ENCODE measurements around the gene POC1A.
A peak's percentile ranks its signal among the peaks of the same experiment; 100 is the strongest.

POC1A gene

DNA sequence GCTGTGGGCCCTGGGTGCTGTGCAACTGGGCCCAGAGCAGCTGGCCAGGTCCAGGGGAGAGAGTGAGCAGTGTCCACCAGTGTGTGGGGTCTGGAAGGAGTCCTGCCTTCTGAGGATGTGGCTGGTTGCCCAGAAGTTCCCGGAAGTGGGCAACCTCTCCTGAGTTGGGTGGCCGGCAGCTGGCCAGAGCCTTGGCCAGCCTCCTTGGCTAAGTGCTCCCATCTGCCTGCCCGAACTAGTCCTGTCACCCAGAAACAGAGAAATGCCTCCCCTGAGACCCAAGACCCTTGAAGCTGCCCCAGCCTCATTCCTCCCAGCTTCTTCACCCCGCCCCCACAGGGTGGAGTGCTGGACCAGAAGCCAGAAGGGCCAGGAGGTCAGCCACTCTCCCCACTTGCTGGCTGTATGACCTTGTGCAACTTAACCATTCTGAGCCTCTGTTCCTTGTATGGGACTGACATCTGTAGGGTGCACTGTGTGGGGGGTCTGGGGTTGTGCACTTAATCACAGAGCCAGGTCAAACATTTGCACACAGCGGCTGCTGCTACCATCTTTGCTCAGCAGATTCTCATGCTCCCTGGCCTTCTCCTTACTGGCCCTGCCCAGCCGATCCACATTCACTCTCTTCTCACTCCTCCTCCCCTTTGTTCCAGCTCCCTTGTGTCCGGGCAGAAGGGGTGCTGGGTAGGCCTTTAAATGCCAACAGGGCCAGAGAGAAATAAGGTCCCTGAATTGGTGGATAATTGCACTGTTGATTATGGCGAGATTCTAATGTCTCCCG, 36.3 kb upstream of the POC1A start:
- peak overlapping the region; percentile 50 for H3K27ac ChIP-seq

DNA sequence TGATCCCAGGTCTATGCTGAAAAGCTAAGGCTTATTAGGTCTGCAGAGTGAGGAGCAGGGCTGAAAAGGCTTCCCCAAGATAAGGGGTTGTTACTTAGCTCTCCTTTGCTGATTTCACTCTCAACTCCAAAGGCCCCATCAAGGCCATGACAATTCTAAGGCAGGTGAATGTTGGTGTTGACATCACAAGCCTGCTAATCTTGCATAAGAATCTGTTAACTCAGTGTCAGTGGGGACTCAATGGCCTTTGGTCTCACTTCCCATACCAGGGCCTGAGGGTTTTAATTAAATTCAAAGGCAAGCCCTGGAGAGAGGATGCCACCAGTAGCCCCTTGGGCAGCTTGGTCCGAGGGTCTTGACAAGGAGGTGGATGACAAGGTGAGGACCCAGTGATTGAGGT, 34.3 kb upstream of the POC1A start:
- TF ChIP-seq ZFX (IDR thresholded peaks at IDR 0.05), result no peak
- TF ChIP-seq, protein P1, sequence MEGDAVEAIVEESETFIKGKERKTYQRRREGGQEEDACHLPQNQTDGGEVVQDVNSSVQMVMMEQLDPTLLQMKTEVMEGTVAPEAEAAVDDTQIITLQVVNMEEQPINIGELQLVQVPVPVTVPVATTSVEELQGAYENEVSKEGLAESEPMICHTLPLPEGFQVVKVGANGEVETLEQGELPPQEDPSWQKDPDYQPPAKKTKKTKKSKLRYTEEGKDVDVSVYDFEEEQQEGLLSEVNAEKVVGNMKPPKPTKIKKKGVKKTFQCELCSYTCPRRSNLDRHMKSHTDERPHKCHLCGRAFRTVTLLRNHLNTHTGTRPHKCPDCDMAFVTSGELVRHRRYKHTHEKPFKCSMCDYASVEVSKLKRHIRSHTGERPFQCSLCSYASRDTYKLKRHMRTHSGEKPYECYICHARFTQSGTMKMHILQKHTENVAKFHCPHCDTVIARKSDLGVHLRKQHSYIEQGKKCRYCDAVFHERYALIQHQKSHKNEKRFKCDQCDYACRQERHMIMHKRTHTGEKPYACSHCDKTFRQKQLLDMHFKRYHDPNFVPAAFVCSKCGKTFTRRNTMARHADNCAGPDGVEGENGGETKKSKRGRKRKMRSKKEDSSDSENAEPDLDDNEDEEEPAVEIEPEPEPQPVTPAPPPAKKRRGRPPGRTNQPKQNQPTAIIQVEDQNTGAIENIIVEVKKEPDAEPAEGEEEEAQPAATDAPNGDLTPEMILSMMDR (conservative IDR thresholded peaks at IDR 0.05), result no peak
- no peak overlapping the region for H3K27ac ChIP-seq

More for the DNA sequence above, 36.3 kb upstream of the POC1A start:
- no peak for TF ChIP-seq ZFX (IDR thresholded peaks at IDR 0.05)
- TF ChIP-seq, protein P1 (conservative IDR thresholded peaks at IDR 0.05), result no peak

DNA sequence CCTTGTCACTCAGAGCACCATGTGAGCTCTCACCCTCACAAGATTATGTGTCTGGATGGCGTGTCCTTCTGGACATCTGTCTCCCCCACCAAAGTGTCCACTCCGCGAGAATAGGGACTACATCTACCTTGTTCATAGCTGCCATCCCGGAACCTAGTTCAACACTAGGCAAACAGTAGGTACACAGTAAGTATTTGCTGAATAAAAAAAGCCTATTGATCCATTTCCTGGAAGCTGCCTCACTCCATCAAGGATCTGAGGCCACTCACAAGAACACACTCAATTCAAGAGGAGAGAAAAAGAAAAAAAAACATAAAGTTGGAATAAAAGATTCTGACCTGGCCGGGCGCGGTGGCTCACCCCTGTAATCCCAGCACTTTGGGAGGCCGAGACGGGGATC, 32.5 kb upstream of the POC1A start:
- no peak overlapping the region for H3K27ac ChIP-seq
- TF ChIP-seq, protein P1 (conservative IDR thresholded peaks at IDR 0.05), result no peak
- TF ChIP-seq ZFX (IDR thresholded peaks at IDR 0.05), result no peak

DNA sequence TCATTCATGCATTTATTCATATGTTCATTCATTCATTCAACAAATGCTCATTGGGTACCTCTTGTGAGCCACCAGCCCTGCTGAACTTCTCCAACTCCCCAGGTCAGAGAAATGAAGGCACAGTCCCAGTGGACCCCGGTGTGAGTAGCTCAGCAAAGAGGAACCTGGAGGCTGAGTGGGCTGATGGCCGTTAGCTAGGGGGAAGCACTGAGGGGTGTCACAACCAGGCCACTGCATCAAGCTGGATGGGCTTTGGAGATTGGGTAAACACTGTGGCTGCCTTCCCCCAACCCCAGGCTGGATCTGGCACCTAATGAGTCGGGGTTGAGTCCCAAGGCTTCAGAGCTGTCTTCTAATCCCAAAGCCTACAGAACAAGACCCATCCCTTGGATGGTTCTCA, 31.6 kb upstream of the POC1A start:
- H3K27ac ChIP-seq, result no peak overlapping the region
- TF ChIP-seq ZFX (IDR thresholded peaks at IDR 0.05), result no peak
- TF ChIP-seq, protein P1 (conservative IDR thresholded peaks at IDR 0.05), result no peak

DNA sequence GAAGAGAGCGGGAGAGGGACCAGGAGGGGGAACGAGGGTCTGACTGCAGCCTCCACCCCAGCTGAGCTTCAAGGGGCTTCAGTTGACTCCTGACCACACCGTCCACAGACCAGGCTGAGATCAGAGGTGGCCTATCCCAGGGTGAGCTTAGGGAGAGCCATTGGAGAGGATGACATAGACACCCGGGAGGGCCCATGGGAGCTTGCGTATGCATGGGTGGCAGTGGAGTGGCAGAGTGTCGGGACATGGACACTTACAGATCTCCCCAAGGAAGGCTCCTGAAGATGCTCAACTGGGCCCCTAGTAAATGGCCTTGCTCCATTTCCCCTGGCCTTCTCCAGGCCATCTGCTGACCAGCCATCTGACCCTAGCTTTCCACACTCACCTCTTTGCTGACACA, 31.1 kb upstream of the POC1A start:
- no peak for TF ChIP-seq ZFX (IDR thresholded peaks at IDR 0.05)
- TF ChIP-seq, protein P1 (conservative IDR thresholded peaks at IDR 0.05), result no peak
- H3K27ac ChIP-seq, result no peak overlapping the region

DNA sequence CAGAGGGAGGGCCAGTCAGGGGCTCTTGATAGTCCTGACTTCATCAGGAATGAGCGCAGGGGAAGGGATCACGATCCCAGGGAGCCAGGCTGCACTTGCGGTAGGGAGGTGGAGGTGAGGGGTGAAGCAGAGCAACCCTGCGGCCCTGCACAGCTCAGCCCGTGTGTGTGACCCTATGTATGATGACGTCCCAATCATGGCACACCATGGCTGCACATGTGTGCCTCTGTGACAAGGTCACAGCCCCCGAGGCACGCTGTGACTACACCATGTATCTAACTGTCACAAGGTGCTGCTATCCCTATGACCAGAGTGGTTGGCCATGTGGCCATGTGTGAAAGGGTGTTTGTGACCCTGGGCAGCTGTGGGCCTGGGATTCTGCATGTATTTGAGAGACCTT, 30.5 kb upstream of the POC1A start:
- no peak overlapping the region for H3K27ac ChIP-seq
- TF ChIP-seq, protein P1 (conservative IDR thresholded peaks at IDR 0.05), result no peak
- no peak for TF ChIP-seq ZFX (IDR thresholded peaks at IDR 0.05)

DNA sequence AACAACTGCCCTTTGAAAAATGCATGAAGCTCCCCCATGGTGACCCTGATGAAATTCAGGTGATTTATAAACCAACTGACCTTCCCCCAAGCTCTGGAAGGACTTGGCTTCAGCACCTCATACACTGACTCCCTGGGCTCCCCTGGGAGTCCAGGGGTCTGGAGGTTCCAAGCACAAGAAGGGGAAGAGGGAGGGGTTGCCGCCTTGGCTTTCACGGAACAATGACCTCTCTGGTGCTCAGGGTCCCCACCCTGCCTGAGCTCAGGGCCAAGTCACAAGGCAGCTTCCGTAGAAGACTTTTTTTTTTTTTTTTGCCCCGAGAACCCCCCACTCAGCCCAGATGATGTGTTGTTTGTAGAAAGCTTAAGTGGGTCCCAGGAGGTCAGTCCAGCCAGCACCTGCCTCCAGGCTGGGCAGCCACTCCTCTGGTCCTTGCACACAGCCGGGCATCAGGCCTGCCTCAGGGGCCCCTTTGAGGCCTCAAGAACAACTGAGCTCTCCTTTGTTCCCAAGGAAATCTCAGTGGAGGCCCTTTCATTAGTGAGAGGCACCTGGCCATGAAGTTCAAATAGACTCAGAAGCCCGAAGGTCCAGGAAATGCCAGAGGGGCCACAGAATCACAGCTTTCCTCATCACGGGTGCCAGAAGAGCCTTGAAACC, 29.7 kb upstream of the POC1A start:
- H3K27ac ChIP-seq, result no peak overlapping the region
- TF ChIP-seq ZFX (IDR thresholded peaks at IDR 0.05), result no peak
- TF ChIP-seq, protein P1 (conservative IDR thresholded peaks at IDR 0.05), result no peak

All from C4-2B (cell line).